Measurements from ENCODE around the gene THAP4.

THAP4 gene

DNA sequence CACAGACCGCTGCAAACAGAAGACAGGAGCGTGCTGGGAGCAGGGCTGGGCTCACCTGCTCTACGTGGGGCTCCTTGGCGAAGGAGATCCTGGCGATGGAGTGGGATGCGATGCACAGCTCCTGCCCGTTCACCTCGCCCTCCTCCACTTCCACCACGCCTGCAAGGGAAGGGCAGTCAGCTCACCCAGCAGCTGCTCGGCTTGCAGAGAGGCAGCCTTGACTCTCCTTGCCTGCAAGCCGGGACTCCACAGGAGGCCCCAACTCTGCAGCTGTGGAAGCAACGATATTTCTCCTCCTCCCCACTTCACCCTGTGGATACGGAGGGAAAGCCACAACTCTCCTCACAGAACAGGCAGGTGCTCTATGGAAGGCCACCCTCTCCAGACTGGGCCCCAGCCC, 35.1 kb downstream of the THAP4 start:
- H3K27me3 ChIP-seq (ENCODE audit: insufficient read depth, low read depth, severe bottlenecking), result no peaks in the 10 kb centered on the region
- no peak for DNase-seq
- no peaks in the 10 kb centered on the region for H3K9me3 ChIP-seq (ENCODE audit: severe bottlenecking)
- peaks cover 55% of the 10 kb centered on the region for H3K36me3 ChIP-seq
- no peak overlapping the region for H3K27ac ChIP-seq
- TF ChIP-seq, protein P1, sequence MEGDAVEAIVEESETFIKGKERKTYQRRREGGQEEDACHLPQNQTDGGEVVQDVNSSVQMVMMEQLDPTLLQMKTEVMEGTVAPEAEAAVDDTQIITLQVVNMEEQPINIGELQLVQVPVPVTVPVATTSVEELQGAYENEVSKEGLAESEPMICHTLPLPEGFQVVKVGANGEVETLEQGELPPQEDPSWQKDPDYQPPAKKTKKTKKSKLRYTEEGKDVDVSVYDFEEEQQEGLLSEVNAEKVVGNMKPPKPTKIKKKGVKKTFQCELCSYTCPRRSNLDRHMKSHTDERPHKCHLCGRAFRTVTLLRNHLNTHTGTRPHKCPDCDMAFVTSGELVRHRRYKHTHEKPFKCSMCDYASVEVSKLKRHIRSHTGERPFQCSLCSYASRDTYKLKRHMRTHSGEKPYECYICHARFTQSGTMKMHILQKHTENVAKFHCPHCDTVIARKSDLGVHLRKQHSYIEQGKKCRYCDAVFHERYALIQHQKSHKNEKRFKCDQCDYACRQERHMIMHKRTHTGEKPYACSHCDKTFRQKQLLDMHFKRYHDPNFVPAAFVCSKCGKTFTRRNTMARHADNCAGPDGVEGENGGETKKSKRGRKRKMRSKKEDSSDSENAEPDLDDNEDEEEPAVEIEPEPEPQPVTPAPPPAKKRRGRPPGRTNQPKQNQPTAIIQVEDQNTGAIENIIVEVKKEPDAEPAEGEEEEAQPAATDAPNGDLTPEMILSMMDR (IDR thresholded peaks at IDR 0.05; ENCODE audit: low read depth, low read length), result no peak
- H3K4me3 ChIP-seq (ENCODE audit: low read depth, low read length), result no peak overlapping the region

DNA sequence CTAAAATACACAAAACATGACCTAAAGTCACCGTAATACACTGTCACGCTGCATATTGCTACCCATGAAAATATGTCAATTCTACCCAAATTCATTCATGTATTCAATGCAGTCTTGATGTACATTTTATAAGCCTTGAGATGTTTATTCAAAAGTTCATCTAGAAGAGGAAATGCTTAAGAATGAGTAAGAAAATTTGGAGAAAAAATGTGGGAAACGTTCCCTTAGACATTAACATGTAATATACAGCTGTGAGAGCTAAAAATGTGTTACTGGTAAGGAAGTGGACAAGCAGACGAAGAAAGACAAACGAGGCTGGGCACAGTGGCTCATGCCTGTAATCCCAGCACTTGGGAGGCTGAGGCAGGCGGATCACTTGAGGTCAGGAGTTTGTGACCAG, 37.3 kb downstream of the THAP4 start:
- no peak for DNase-seq
- H3K27ac ChIP-seq, result no peak overlapping the region
- no peaks in the 10 kb centered on the region for H3K27me3 ChIP-seq (ENCODE audit: insufficient read depth, low read depth, severe bottlenecking)
- peaks cover 50% of the 10 kb centered on the region for H3K36me3 ChIP-seq
- no peaks in the 10 kb centered on the region for H3K9me3 ChIP-seq (ENCODE audit: severe bottlenecking)
- TF ChIP-seq, protein P1 (IDR thresholded peaks at IDR 0.05; ENCODE audit: low read depth, low read length), result no peak
- H3K4me3 ChIP-seq (ENCODE audit: low read depth, low read length), result no peak overlapping the region

DNA sequence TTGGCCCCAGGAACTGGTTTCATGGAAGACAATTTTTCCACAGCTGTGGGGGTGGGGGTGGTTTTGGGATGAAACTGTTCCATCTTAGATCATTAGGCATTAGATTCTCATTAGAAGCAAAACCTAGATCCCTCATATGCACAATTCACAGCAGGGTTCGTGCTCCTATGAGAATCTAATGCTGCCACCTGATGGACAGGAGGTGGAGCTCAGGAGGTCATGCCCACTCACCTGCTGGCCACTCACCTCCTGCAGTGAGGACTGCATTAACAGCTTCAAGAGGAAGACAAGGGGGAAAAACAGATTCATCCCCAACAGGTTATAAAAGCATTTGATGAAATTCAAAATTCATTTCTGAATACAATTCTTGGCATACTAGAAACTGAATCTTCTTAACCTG, 38.5 kb downstream of the THAP4 start:
- Histone ChIP-seq H3K27ac (no peak overlapping the region), H3K4me3 (ENCODE audit: low read depth, low read length) (no peak overlapping the region), H3K36me3 (peaks cover 49% of the 10 kb centered on the region), H3K9me3 (ENCODE audit: severe bottlenecking) (no peaks in the 10 kb centered on the region), H3K27me3 (ENCODE audit: insufficient read depth, low read depth, severe bottlenecking) (no peaks in the 10 kb centered on the region)
- peak; percentile 46 for DNase-seq
- TF ChIP-seq, protein P1 (IDR thresholded peaks at IDR 0.05; ENCODE audit: low read depth, low read length), result peak; percentile 63

DNA sequence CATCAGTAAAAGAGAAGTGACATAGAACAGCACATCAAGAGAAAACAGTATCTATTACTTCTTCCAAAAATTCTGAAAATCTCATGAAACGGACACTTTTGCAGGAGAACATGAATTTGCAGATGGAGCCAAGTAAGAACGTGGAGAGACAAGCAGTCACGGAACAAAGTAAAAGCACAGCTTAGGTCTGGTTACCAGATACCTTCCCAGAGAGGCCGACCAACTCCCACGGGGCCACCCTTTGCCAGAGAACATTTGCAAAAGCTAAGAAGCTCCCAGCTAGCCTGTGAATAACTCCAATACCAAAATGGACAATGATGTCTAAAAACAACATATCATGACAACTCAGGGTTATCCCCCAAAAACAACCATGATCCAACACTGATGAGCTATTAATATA, 38.9 kb downstream of the THAP4 start:
- Histone ChIP-seq H3K27ac (no peak overlapping the region), H3K4me3 (ENCODE audit: low read depth, low read length) (no peak overlapping the region), H3K27me3 (ENCODE audit: insufficient read depth, low read depth, severe bottlenecking) (no peaks in the 10 kb centered on the region), H3K36me3 (peaks cover 52% of the 10 kb centered on the region), H3K9me3 (ENCODE audit: severe bottlenecking) (no peaks in the 10 kb centered on the region)
- no peak for DNase-seq
- TF ChIP-seq, protein P1 (IDR thresholded peaks at IDR 0.05; ENCODE audit: low read depth, low read length), result no peak

DNA sequence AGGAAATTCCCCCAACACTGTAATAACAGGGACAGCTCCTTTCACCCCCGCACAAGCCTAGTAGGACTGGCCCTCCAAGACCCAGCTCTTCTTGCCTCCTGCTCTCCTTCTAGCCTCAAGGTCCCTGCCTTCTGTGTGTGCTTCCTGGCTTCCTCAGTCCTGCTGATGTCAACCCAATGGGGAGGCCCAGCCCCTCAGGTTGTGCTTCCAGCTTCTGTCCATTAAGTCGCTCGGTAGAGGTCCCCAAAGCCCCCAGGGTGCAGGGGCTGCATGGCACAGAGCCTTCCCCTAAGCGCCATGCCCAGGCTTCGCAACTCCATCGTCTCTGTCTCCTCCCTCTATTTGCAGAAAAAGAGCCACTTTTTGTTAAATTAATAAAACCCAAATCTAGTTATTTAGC, 39.4 kb downstream of the THAP4 start:
- TF ChIP-seq, protein P1 (IDR thresholded peaks at IDR 0.05; ENCODE audit: low read depth, low read length), result no peak
- DNase-seq, result no peak
- Histone ChIP-seq H3K4me3 (ENCODE audit: low read depth, low read length) (no peak overlapping the region), H3K36me3 (peaks cover 49% of the 10 kb centered on the region), H3K27ac (no peak overlapping the region), H3K27me3 (ENCODE audit: insufficient read depth, low read depth, severe bottlenecking) (no peaks in the 10 kb centered on the region), H3K9me3 (ENCODE audit: severe bottlenecking) (no peaks in the 10 kb centered on the region)

DNA sequence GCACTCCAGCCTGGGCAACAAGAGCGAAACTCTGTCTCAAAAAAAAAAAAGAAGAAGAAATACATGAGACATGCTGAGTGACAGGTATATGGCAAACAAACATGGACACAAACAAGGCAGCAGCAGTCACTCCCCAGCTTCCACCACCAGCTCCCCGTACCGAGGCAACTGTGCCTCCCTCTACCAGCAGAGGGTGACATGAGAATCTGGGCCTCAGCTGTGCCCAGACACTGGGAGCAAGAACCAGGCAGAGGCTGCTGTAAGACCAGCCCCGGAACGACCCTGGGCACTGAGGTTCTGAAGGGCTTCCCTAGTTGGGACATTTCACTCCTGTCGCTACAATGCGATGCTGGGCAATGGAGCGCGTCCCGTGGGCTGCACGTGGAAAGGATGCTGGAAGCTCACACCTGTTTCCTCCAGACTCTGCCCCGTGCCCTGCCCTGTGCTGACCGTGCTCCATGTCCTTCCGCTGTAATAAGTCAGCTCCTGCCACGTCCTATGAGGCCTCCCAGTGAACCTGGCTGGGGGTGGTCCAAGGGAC, 41.3 kb downstream of the THAP4 start:
- Histone ChIP-seq H3K36me3 (peaks cover 37% of the 10 kb centered on the region), H3K9me3 (ENCODE audit: severe bottlenecking) (no peaks in the 10 kb centered on the region), H3K4me3 (ENCODE audit: low read depth, low read length) (no peak overlapping the region), H3K27ac (no peak overlapping the region), H3K27me3 (ENCODE audit: insufficient read depth, low read depth, severe bottlenecking) (no peaks in the 10 kb centered on the region)
- DNase-seq, result no peak
- TF ChIP-seq, protein P1 (IDR thresholded peaks at IDR 0.05; ENCODE audit: low read depth, low read length), result peak; percentile 52

All from WERI-Rb-1 (cell line).